Activated naive CD8-positive, alpha-beta T cell treated with anti-CD3 and anti-CD28 coated beads, Interleukin-2, amount 10 ng/mL, durations not matched to agents 7 days and 5 days (primary cell): ENCODE data around the gene CEACAM19. TPM values are rescaled to one million over a fixed set of nuclear protein-coding genes. Genes with fewer than 3 reads are reported as not detected.
"Not testable (repeated sequence)": the region's sequence is repeated elsewhere in the genome, so short reads cannot be mapped to it uniquely, and the experiment has no call there.

Source experiments
- ATAC-seq: fragments of 150-1000 bp; cut with Tn5 transposase; one replicate; pipeline ENCODE4 v1.10.0; 2021; ENCODE audit warnings: low read depth, moderate library complexity
- POLR2A ChIA-PET: fragments of 350-600 bp; sonication (Branson Sonifier 250); formaldehyde crosslinking; loops from one replicate; lab custom pipeline; 2021; ENCODE audit warnings: antibody characterized with exemption; lab: Charles Lee
- DNase-seq: peaks from one replicate; pipeline ENCODE4 v3.0.0; 2021
- H3K27ac Mint-ChIP-seq: one replicate; pipeline ENCODE4 v1.8.0; 2022; ENCODE audit warnings: mild to moderate bottlenecking, mixed read lengths
- H3K27me3 Mint-ChIP-seq: one replicate; pipeline ENCODE4 v1.8.0; 2022; ENCODE audit warnings: mild to moderate bottlenecking, moderate library complexity, mixed read lengths
- H3K36me3 Mint-ChIP-seq: one replicate; pipeline ENCODE4 v1.8.0; 2021; ENCODE audit warnings: mild to moderate bottlenecking, mixed read lengths
- H3K4me1 Mint-ChIP-seq: one replicate; pipeline ENCODE4 v1.8.0; 2021; ENCODE audit warnings: mixed read lengths
- H3K4me3 Mint-ChIP-seq: one replicate; pipeline ENCODE4 v1.8.0; 2022; ENCODE audit warnings: mild to moderate bottlenecking, moderate library complexity, mixed read lengths
- H3K9me3 Mint-ChIP-seq: one replicate; pipeline ENCODE4 v1.8.0; 2021; ENCODE audit warnings: mixed read lengths
- total RNA-seq, 2 experiments: library from RNA; stranded (reverse); gene quantifications; one replicate each; pipeline ENCODE4 v1.2.3, GENCODE V29; 2021

Gene CEACAM19
- total RNA-seq, 2 experiments from 2014 or later: 0.40 TPM; not detected in 1

- Mint-ChIP-seq H3K27me3 (peaks cover 3% of the 10 kb centered on the region), H3K4me3 (no peak overlapping the region), H3K4me1 (no peaks in the 10 kb centered on the region), H3K36me3 (no peaks in the 10 kb centered on the region), H3K9me3 (no peaks in the 10 kb centered on the region), H3K27ac (no peak overlapping the region)
- ATAC-seq (no peak), DNase-seq (no peak)
- POLR2A ChIA-PET: no interaction called here
Measured at GRCh38 chr19:44703336-44704078, 32.2 kb downstream of the CEACAM19 start.

GRCh38 chr19:44704982-44705381 lies 33.7 kb downstream of the CEACAM19 start:
- no peaks in the 10 kb centered on the region for H3K27me3 Mint-ChIP-seq
- ATAC-seq: no peak
- H3K4me1 Mint-ChIP-seq: peaks cover 2% of the 10 kb centered on the region
- POLR2A ChIA-PET: no interaction called here
- no peaks in the 10 kb centered on the region for H3K36me3 Mint-ChIP-seq
- no peak overlapping the region for H3K27ac Mint-ChIP-seq
- no peak for DNase-seq
- H3K9me3 Mint-ChIP-seq: no peaks in the 10 kb centered on the region
- no peak overlapping the region for H3K4me3 Mint-ChIP-seq

GRCh38 chr19:44705502-44706010 lies 34.3 kb downstream of the CEACAM19 start:
- no peaks in the 10 kb centered on the region for H3K9me3 Mint-ChIP-seq
- no peaks in the 10 kb centered on the region for H3K27me3 Mint-ChIP-seq
- no peaks in the 10 kb centered on the region for H3K36me3 Mint-ChIP-seq
- no peak overlapping the region for H3K4me3 Mint-ChIP-seq
- POLR2A ChIA-PET: no interaction called here
- peaks cover 6% of the 10 kb centered on the region for H3K4me1 Mint-ChIP-seq
- H3K27ac Mint-ChIP-seq: no peak overlapping the region
- DNase-seq: no peak
- ATAC-seq: no peak

GRCh38 chr19:44706506-44707236 lies 35.4 kb downstream of the CEACAM19 start:
- POLR2A ChIA-PET: no interaction called here

DNA sequence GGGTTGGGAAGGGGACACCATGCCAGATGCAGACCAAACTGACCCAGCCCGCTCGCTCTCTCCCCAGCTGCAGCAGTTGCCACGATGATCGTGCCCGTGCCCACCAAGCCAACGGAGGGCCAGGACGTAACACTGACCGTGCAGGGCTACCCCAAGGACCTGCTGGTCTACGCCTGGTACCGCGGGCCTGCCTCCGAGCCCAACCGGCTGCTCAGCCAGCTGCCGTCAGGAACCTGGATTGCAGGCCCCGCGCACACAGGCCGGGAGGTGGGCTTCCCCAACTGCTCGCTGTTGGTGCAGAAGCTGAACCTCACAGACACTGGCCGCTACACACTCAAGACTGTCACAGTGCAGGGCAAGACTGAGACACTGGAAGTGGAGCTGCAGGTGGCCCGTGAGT lies 36.5 kb downstream of the CEACAM19 start:
- no peak for DNase-seq
- no peak overlapping the region for H3K4me3 Mint-ChIP-seq
- POLR2A ChIA-PET: no interaction called here

More at GRCh38 chr19:44706506-44707236, 35.4 kb downstream of the CEACAM19 start:
- DNase-seq (no peak), ATAC-seq (no peak)
- no peak overlapping the region for H3K4me3 Mint-ChIP-seq
- peaks cover 6% of the 10 kb centered on the region for H3K27me3 Mint-ChIP-seq
- H3K27ac Mint-ChIP-seq: no peak overlapping the region
- peaks cover 11% of the 10 kb centered on the region for H3K4me1 Mint-ChIP-seq
- no peaks in the 10 kb centered on the region for H3K36me3 Mint-ChIP-seq
- no peaks in the 10 kb centered on the region for H3K9me3 Mint-ChIP-seq

GRCh38 chr19:44708940-44709339 lies 37.7 kb downstream of the CEACAM19 start:
- H3K36me3 Mint-ChIP-seq: no peaks in the 10 kb centered on the region
- DNase-seq: no peak
- peaks cover 11% of the 10 kb centered on the region for H3K4me1 Mint-ChIP-seq
- H3K4me3 Mint-ChIP-seq: no peak overlapping the region
- no peak overlapping the region for H3K27ac Mint-ChIP-seq
- H3K9me3 Mint-ChIP-seq: no peaks in the 10 kb centered on the region
- ATAC-seq: no peak
- POLR2A ChIA-PET: no interaction called here
- peaks cover 13% of the 10 kb centered on the region for H3K27me3 Mint-ChIP-seq

More for the DNA sequence above, 36.5 kb downstream of the CEACAM19 start:
- Mint-ChIP-seq H3K9me3 (no peaks in the 10 kb centered on the region), H3K27ac (no peak overlapping the region), H3K4me1 (peaks cover 11% of the 10 kb centered on the region), H3K36me3 (no peaks in the 10 kb centered on the region), H3K27me3 (peaks cover 13% of the 10 kb centered on the region)
- ATAC-seq: no peak

GRCh38 chr19:44709434-44710266 lies 38.4 kb downstream of the CEACAM19 start:
- H3K4me1 Mint-ChIP-seq: peaks cover 11% of the 10 kb centered on the region
- POLR2A ChIA-PET, DNase-seq, H3K36me3 Mint-ChIP-seq, H3K9me3 Mint-ChIP-seq, ATAC-seq, H3K4me3 Mint-ChIP-seq, H3K27ac Mint-ChIP-seq: not testable (repeated sequence)
- peaks cover 15% of the 10 kb centered on the region for H3K27me3 Mint-ChIP-seq

- no peak overlapping the region for H3K27ac Mint-ChIP-seq
- peaks cover 2% of the 10 kb centered on the region for H3K36me3 Mint-ChIP-seq
- DNase-seq (no peak), ATAC-seq (no peak)
- H3K9me3 Mint-ChIP-seq: peaks cover 11% of the 10 kb centered on the region
- H3K4me1 Mint-ChIP-seq: peaks cover 11% of the 10 kb centered on the region
- H3K27me3 Mint-ChIP-seq: peaks cover 18% of the 10 kb centered on the region
- no peak overlapping the region for H3K4me3 Mint-ChIP-seq
- POLR2A ChIA-PET: no interaction called here
Measured at GRCh38 chr19:44710483-44710882, 39.2 kb downstream of the CEACAM19 start.

GRCh38 chr19:44712864-44713515 lies 41.7 kb downstream of the CEACAM19 start:
- Mint-ChIP-seq H3K9me3 (peaks cover 17% of the 10 kb centered on the region), H3K4me3 (no peak overlapping the region), H3K36me3 (peaks cover 4% of the 10 kb centered on the region), H3K27ac (no peak overlapping the region), H3K27me3 (peaks cover 20% of the 10 kb centered on the region), H3K4me1 (peaks cover 11% of the 10 kb centered on the region)
- DNase-seq (no peak), ATAC-seq (no peak)
- POLR2A ChIA-PET: no interaction called here

DNA sequence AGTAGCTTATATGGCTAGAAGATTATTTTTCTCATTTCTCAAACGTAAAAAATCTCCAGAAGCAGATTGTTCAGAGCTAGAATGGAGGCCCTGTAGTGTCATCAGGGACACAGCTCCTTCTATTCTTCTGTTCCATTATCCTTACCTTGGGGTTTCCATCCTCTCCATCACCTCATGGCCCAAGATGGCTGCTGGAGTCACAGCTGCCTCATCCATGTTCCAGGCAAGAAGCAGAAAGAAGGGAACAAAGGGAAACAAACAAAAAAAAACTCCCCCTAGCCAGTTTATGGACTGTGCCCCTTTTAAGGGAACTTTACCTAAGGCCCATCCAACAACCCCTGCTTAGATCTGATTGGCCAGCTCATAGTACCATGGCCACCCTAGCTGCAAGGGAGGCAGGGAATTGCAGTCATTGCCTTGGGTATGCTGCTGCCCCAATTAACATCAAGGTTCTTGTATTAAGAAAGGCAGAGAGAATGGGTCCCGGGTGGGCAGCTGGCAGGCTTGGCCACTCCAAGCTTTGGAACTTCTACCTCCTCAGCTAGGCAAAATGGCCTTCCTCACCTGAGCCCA lies 43.4 kb downstream of the CEACAM19 start:
- DNase-seq (no peak), ATAC-seq (no peak)
- POLR2A ChIA-PET: interaction anchor here (1.3 kb wide), 1 partner anchor 9 kb away, joined by 4 read pairs; no protein-coding TSS in a partner anchor
- H3K27ac Mint-ChIP-seq: no peak overlapping the region
- H3K4me1 Mint-ChIP-seq: peaks cover 11% of the 10 kb centered on the region
- peaks cover 4% of the 10 kb centered on the region for H3K36me3 Mint-ChIP-seq
- no peak overlapping the region for H3K4me3 Mint-ChIP-seq
- H3K9me3 Mint-ChIP-seq: peaks cover 17% of the 10 kb centered on the region
- peaks cover 28% of the 10 kb centered on the region for H3K27me3 Mint-ChIP-seq

GRCh38 chr19:44717603-44718002 lies 46.3 kb downstream of the CEACAM19 start:
- Mint-ChIP-seq H3K36me3 (peaks cover 4% of the 10 kb centered on the region), H3K27me3 (peaks cover 16% of the 10 kb centered on the region), H3K4me3 (no peak overlapping the region), H3K27ac (no peak overlapping the region), H3K4me1 (peaks cover 10% of the 10 kb centered on the region), H3K9me3 (peaks cover 17% of the 10 kb centered on the region)
- ATAC-seq (no peak), DNase-seq (no peak)
- POLR2A ChIA-PET: no interaction called here

- Mint-ChIP-seq H3K36me3 (peaks cover 4% of the 10 kb centered on the region), H3K4me3 (no peak overlapping the region), H3K27me3 (peaks cover 15% of the 10 kb centered on the region), H3K9me3 (peaks cover 17% of the 10 kb centered on the region), H3K4me1 (peaks cover 21% of the 10 kb centered on the region), H3K27ac (no peak overlapping the region)
- ATAC-seq (no peak), DNase-seq (no peak)
- POLR2A ChIA-PET: no interaction called here
Measured at GRCh38 chr19:44718441-44719261, 47.4 kb downstream of the CEACAM19 start.
